ENCODE results near the gene GMPPA.

- no peak for TF ChIP-seq BRCA1 (IDR thresholded peaks at IDR 0.05)
- no peak for TF ChIP-seq BRCA1 (CRISPR knock-in tag; IDR thresholded peaks at IDR 0.05)
- TF ChIP-seq ETS1 (conservative IDR thresholded peaks at IDR 0.05; ENCODE audit: control insufficient read depth, low read depth, low read length) = no peak
- no peak for TF ChIP-seq CHD2 (IDR thresholded peaks at IDR 0.05; ENCODE audit: low read depth, low read length)
- no peak for TF ChIP-seq ETV6 (IDR thresholded peaks at IDR 0.05; ENCODE audit: borderline replicate concordance in 1 of 2, low read depth in 2 of 2, low read length in 1 of 2)
- TF ChIP-seq ETV6 (CRISPR knock-in tag; IDR thresholded peaks at IDR 0.05; ENCODE audit: borderline replicate concordance) = no peak
These were observed 6.1 kb upstream of the GMPPA start for GRCh38 chr2:219492575-219492974.

Measured in K562 (cell line).